ENCODE results near the gene CMSS1. TPM values are rescaled to one million over a fixed set of nuclear protein-coding genes. Genes with fewer than 3 reads are reported as not detected.

Gene CMSS1
- polyA plus RNA-seq, 1 donor: 25.0 TPM

- no peak for DNase-seq (ENCODE audit: low read depth)
Measured at GRCh38 chr3:99990179-99990578, 172.5 kb downstream of the CMSS1 start.

- no peak for DNase-seq (ENCODE audit: low read depth)
Measured at GRCh38 chr3:99997293-99997692, 179.6 kb downstream of the CMSS1 start.

DNA sequence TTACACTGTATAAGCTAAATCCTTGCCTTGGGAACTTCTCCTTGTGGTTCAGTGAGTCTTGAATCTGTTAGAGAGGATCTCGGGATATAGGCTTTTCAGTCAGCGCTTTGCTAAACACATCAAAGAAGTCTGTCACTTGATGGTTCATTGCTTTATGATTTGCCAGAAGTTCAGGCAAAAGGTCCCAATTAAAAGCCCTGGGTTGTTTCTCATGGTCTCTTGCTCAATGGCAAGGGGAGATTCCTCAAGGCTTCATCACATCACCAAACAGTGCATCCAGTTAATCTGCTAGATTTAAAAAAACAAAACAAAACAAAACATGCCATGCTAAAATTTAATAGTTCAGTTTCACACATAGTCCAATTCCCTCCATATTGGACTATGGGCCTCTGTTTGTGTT lies 181.9 kb downstream of the CMSS1 start:
- no peak for DNase-seq (ENCODE audit: low read depth)

GRCh38 chr3:100001083-100001482 lies 183.4 kb downstream of the CMSS1 start:
- DNase-seq (ENCODE audit: low read depth): no peak

DNA sequence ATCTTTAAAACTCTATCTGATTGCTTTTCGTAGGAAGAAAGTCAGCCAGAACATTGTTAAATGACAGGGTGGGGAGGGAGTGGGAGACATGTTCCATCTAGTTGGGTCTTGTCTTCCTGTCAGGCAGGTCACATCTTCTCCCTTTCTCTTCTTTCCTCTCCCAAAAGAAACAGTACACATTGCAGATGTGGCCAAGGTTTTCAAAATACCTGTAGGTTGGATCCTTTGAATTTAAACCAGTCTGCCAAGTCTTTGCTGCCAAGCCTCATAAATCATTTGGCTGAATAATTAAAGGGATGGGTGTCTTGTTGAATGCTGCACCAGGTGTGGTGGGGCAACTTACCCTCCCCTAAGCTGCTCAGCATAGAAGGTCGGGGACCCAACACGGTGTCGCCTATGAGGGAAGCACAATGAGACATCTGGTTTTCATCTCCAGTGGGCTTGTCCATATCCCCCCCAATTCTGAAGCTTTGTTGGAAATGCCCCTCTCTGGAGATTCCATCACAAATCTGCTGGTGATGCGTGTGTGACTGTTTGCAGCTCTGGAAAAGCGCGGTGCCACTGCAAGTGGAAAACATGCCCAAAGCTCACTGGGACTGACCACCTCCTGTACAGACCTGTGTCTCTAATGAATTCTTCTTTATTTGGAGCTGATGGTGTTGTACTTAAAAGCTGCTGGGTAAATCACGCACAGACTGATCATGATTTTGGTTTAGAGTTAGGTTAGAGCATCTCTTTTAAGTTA lies 184.0 kb downstream of the CMSS1 start:
- no peak for DNase-seq (ENCODE audit: low read depth)

GRCh38 chr3:100002599-100003350 lies 185.1 kb downstream of the CMSS1 start:
- no peak for DNase-seq (ENCODE audit: low read depth)

- DNase-seq (ENCODE audit: low read depth): no peak
Measured at GRCh38 chr3:100003609-100004503, 186.2 kb downstream of the CMSS1 start.

DNA sequence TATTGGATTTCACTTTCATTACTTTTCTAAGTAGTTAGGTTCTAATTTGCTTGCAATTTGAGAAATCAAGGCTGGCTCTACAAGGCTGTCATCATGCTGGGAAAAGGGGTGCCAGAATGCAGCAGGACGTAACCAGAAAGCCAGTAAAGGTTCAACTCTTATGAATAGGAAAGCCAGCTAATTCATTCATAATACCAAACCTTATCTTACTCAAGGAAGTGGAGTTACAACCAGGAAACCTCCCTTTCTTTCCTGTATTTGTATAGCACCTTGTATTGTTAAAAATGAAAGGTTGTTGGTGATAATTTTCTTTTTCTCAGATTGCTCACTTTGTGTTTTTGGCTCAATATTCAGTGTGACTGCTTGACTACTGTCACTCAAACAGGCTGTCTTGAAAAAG lies 187.3 kb downstream of the CMSS1 start:
- no peak for DNase-seq (ENCODE audit: low read depth)

DNA sequence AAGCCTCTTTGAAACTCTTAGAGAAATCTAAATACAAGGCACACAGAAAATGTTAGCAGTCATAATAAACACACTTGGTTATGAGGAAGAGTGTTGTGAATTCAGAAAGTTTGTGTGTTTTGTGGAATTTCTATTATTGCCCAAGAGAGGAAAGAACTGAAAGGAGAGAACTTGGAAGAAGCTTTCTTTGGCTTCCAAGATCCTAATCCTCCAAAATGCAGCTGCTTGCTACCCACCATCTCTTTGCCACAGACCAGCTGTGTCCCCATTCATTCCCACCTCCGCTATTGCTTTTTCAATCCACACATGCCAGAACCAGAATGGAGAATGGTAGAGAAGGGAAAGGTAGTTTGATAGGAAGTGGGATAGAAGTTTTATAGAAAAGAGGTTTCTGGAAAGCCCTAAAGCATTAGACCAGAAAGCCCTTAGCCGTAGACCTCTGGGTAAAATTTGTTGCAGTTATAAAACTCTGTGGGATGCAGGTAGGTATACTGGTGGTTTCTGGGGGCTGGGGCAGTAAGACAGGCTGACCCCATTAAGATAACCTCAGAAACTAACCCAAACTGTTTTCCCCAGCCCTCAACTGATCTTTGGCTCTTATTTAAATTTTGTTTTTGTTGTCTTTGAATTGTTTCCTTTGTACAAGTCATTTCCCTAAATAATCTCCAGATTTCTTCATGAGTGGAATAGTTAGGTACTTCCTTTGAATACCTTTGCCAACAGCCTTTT lies 188.2 kb downstream of the CMSS1 start:
- DNase-seq (ENCODE audit: low read depth): no peak

DNA sequence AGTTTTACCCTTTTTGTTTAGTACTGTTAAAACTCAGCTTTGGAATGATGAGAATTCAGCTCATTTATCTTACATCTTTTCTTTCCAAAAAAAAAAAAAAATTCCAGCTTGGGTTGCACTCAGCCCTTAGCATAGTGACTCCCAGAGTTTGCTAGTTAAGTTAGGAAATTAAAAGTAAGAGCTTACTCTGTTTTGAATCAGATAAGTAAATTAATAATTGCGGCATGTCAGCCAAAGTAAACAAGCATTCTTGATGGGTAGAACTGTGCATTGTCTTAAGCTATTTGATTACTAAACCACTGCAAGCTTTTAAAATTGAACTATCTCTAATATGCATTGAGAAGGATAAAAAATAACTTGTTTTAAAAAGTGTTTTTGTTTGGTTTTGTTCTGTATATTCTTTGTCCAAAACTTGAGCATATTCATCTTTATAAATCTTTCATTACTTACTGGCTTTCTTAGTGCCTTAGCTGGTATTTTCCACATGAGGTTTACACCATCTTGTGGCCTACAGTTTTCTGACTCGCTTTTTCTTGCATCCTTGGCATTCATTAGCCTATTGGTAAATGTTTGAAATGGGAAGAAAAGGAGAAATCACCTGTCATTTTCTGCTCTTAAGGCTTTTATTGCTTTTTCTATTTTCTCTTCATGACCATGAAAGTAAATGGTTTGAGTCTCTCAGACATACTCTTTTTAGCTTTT lies 189.1 kb downstream of the CMSS1 start:
- DNase-seq (ENCODE audit: low read depth): no peak

DNA sequence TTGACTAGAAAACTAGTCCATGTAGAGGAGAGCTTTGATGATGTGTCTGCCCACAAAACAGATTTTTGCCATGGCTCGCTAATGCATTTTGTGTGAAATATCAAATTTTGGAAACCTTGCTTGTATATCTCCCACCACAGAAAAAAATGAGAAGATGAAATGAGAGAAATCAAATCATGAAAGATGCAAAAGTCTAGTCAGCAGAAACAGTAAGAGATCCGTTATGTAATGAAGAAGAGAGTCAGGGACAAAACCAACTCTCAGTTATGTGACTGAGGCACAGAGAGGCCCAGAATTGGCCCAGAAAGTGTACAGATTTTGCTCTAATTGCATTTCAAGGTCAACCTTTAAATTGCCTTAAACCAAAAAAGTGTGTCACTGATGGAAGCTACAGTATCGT lies 189.7 kb downstream of the CMSS1 start:
- no peak for DNase-seq (ENCODE audit: low read depth)

- DNase-seq (ENCODE audit: low read depth): no peak
Measured at GRCh38 chr3:100008081-100008698, 190.5 kb downstream of the CMSS1 start.

DNA sequence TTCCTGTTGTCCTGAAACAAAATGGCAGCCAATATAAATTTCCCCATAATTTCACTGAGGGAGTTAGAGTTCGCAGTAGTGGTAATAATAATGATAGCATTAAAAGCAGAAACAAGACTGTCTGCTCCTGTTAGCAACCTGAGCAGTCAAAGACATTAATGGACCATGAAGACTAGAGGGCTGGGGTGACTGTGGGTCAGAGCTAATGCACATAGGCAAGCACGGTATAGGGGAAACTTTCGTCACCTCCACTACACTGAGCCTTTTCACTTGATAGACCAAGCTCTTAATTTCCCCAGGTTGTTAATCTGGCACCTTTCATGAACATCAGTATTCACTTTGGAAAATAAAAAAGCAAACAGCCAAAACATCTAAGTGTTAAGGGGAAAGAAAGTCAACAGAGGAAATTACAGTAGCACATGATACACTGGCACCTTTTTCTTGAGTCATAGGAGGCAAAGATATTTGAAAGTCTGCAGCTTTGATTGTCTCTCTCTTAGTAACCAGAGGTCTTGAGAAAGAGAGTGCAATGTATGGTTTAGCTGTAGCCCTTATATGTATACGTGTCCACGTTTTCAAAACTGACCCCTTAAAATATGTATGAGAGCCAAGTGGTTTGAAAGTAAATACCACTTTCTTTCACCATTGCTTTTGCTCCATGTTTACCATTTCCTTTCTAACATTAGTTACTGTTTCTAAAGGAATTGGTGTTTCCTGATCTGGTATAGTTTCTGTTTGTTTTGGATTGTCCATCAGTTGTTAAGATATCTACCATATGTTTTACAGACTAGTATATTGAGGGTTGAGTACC lies 191.8 kb downstream of the CMSS1 start:
- no peak for DNase-seq (ENCODE audit: low read depth)

- no peak for DNase-seq (ENCODE audit: low read depth)
Measured at GRCh38 chr3:100010087-100010417, 192.4 kb downstream of the CMSS1 start.

DNA sequence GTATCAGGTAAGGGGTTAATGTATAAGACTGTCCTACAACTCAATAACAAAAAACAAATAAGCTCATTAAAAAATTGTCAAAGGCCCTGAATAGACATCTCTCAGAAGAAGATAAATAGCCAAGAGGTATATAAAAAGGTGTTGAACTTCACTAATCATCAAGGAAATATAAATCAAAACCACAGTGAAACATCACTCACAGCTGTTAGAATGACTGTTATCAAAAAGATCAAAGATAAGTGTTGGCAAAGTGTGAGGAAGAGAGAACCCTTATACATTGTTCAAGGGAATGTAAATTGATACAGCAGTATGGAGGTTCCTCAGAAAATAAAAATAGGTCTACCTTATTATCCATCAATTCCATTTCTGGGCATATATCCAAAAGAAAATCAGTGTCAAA lies 201.1 kb downstream of the CMSS1 start:
- no peak for DNase-seq (ENCODE audit: low read depth)

GRCh38 chr3:100019719-100020118 lies 202.1 kb downstream of the CMSS1 start:
- no peak for DNase-seq (ENCODE audit: low read depth)

- DNase-seq (ENCODE audit: low read depth): no peak
Measured at GRCh38 chr3:100020876-100021644, 203.4 kb downstream of the CMSS1 start.

DNA sequence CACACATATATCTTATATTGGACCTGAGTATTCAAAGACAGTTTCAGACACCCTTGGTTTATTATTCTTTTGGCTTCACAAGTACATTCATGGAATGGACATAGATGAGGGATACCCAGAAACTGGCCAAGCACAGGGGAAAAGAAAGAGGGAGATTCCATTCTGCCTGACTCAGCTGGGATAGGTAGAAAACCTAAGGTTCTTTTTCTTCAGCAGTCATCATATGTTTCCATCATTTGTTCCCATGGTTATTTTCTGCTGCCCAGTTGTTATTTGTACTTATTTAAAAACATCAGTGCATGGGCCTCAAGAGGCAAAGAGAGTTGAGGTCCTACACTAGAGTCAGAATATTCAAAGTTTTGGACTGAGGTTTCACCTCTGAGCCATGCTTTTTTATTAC lies 204.8 kb downstream of the CMSS1 start:
- no peak for DNase-seq (ENCODE audit: low read depth)

DNA sequence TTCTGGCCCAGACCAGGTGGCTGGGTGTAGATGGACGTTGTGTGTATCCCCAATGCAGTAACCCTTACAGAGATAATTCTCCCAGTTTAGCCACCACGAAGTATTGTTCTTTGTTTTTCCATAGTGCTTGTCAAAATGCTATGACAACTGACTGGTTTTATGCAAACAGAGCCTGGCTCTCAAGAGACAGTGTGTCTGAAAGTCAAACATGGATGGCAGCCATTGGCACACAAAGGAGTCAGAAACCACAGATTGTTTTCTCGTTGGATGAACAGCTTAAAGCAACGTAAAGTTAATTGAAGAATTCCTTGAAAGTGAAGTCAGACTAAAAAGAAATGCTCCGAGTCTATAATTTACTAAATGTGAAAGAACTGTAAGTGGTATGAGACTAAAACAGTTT lies 205.5 kb downstream of the CMSS1 start:
- no peak for DNase-seq (ENCODE audit: low read depth)
